Transverse colon (tissue), 4 donors: Measurements from ENCODE around the gene MED25. TPM values are rescaled to one million over a fixed set of nuclear protein-coding genes. Genes with fewer than 3 reads are reported as not detected.

ENCODE experiments used
- DNase-seq: peaks from one replicate; pipeline ENCODE4 v3.0.0-alpha.2; 2019
- H3K27ac ChIP-seq, 4 donors: fragments of 200-600 bp; sonication (generic); 2 replicates each; pipeline ENCODE4 v1.5.1; 2016 to 2018; ENCODE audit warnings: inconsistent platforms in 4 of 4
- H3K27me3 ChIP-seq: fragments of 200-600 bp; sonication (generic); 2 replicates; pipeline ENCODE4 v1.5.1; 2017; ENCODE audit warnings: inconsistent platforms
- H3K36me3 ChIP-seq, 4 donors: fragments of 200-600 bp; sonication (generic); 2 replicates each; pipeline ENCODE4 v1.5.1; 2017 to 2019; ENCODE audit warnings: inconsistent platforms in 4 of 4
- H3K4me1 ChIP-seq, 4 donors: fragments of 200-600 bp; sonication (generic); 2 replicates each; pipeline ENCODE4 v1.5.1; 2017 to 2020; ENCODE audit warnings: inconsistent platforms in 4 of 4
- H3K4me3 ChIP-seq, 4 donors: fragments of 200-600 bp; sonication (generic); 1 replicate in 1 of 4; 2 replicates in 3 of 4; pipeline versions ENCODE4 v1.5.1 to v1.6.1; 2017 to 2019; ENCODE audit warnings: inconsistent platforms in 4 of 4
- H3K9me3 ChIP-seq, 2 donors: fragments of 200-600 bp; sonication (generic); 2 replicates each; pipeline ENCODE4 v1.5.1; 2017 to 2019; ENCODE audit warnings: inconsistent platforms in 2 of 2
- CTCF ChIP-seq, 5 experiments: fragments of 200-600 bp in 3 of 5; fragments of 450-650 bp in 2 of 5; sonication (generic) in 3 of 5; IDR thresholded peaks; 1 replicate in 2 of 5; 2 replicates in 3 of 5; pipeline ENCODE4 v1.5.1; 2016 to 2017; ENCODE audit warnings: antibody characterized with exemption in 5 of 5, inconsistent platforms in 3 of 5, mild to moderate bottlenecking in 2 of 5, moderate library complexity in 1 of 5
- EP300 ChIP-seq: sonication (generic); formaldehyde crosslinking; IDR thresholded peaks from one replicate; pipeline ENCODE4 v1.6.1; 2017; ENCODE audit warnings: antibody characterized with exemption, low read depth
- POLR2A ChIP-seq: fragments of 450-650 bp; IDR thresholded peaks from one replicate; pipeline ENCODE4 v1.6.1; 2016; ENCODE audit warnings: antibody characterized with exemption, mild to moderate bottlenecking, moderate library complexity
- POLR2AphosphoS5 ChIP-seq, 3 donors: sonication (generic); formaldehyde crosslinking; IDR thresholded peaks; one replicate each; pipeline ENCODE4 v1.6.1; 2016; ENCODE audit warnings: antibody characterized with exemption in 3 of 3
- WGBS, 2 donors: methylation state at CpG; one replicate each; pipeline ENCODE4 v1.1.5; 2018; ENCODE audit warnings: low coverage in 1 of 2; 5-methylcytosine and 5-hydroxymethylcytosine counted together
- in situ Hi-C, 4 donors: fragments of 200-750 bp; cut with MboI; loops; one replicate each; pipeline versions ENCODE4 v1.15.0 to v1.15.1; 2017; ENCODE audit warnings: low sequenced_read_pairs in 3 of 4, low pct_ligation_motif_present in 1 of 4, low pct_unique_long_range_greater_than_20kb in 1 of 4
- intact Hi-C: fragments of 100-400 bp; cut with DNase I; formaldehyde crosslinking; loops from one replicate; pipeline ENCODE4 v1.15.1; 2023; ENCODE audit warnings: low total_unique reads
- total RNA-seq, 4 donors: library from RNA; depleted of rRNA; stranded (reverse); fragments of >200 nt; gene quantifications; one replicate each; pipeline ENCODE4 v1.1.0, GENCODE V29; 2016

The MED25 gene
- total RNA-seq, 4 donors from 2014 or later: 26.9 to 46.6 (median 38.7) TPM

- in situ Hi-C loops: no loop called here
- H3K36me3 ChIP-seq: peaks cover 0 to 18% (median 7%) of the 10 kb centered on the region in 4 donors
Observed at GRCh38 chr19:49837425-49837824, 19.3 kb downstream of the MED25 start.

GRCh38 chr19:49838885-49839588 lies 20.9 kb downstream of the MED25 start:
- TF ChIP-seq EP300 (no peak), POLR2AphosphoS5 (IDR thresholded peaks at IDR 0.05) (no peak)
- peak overlapping the region in 2 of 4 donors; percentile 24 to 43 for H3K27ac ChIP-seq

More at GRCh38 chr19:49837425-49837824, 19.3 kb downstream of the MED25 start:
- WGBS, 2 donors: 96% methylated on average over 9 of the region's 9 CpGs; no CpG with 5 or more reads in 1 of the 2 donors
- H3K27ac ChIP-seq: no peak overlapping the region
- no peak for DNase-seq
- H3K4me3 ChIP-seq: no peak overlapping the region
- no peaks in the 10 kb centered on the region for H3K27me3 ChIP-seq
- TF ChIP-seq EP300 (no peak), POLR2AphosphoS5 (IDR thresholded peaks at IDR 0.05) (no peak), CTCF (IDR thresholded peaks at IDR 0.05) (no peak), POLR2A (no peak)
- intact Hi-C loops: no loop called here
- H3K4me1 ChIP-seq: no peaks in the 10 kb centered on the region
- no peaks in the 10 kb centered on the region for H3K9me3 ChIP-seq

GRCh38 chr19:49839713-49840112 lies 21.6 kb downstream of the MED25 start:
- Histone ChIP-seq H3K36me3 (peaks cover 0 to 8% (median 3%) of the 10 kb centered on the region in 4 donors), H3K27me3 (no peaks in the 10 kb centered on the region), H3K4me1 (no peaks in the 10 kb centered on the region), H3K9me3 (no peaks in the 10 kb centered on the region), H3K4me3 (no peak overlapping the region), H3K27ac (peak overlapping the region in 3 of 4 donors; percentile 24 to 43 (median 26))
- TF ChIP-seq POLR2A (no peak), CTCF (IDR thresholded peaks at IDR 0.05) (no peak), EP300 (no peak), POLR2AphosphoS5 (IDR thresholded peaks at IDR 0.05) (no peak)
- in situ Hi-C loops (no loop called here), intact Hi-C loops (no loop called here)
- 86 to 87% methylated on average over 2 to 11 of the region's 11 CpGs for WGBS, 2 donors
- DNase-seq: no peak

More at GRCh38 chr19:49838885-49839588, 20.9 kb downstream of the MED25 start:
- Histone ChIP-seq H3K36me3 (peaks cover 0 to 13% (median 3%) of the 10 kb centered on the region in 4 donors), H3K4me1 (no peaks in the 10 kb centered on the region), H3K9me3 (no peaks in the 10 kb centered on the region), H3K27me3 (no peaks in the 10 kb centered on the region), H3K4me3 (no peak overlapping the region)
- in situ Hi-C loops: no loop called here
- intact Hi-C loops: no loop called here
- DNase-seq: no peak
- 84 to 90% methylated on average over 8 to 18 of the region's 18 CpGs for WGBS, 2 donors

GRCh38 chr19:49840321-49840720 lies 22.2 kb downstream of the MED25 start:
- Histone ChIP-seq H3K4me1 (no peaks in the 10 kb centered on the region), H3K27ac (peak overlapping the region in 1 of 4 donors; percentile 43), H3K27me3 (no peaks in the 10 kb centered on the region), H3K36me3 (peaks cover 0 to 7% (median 2%) of the 10 kb centered on the region in 4 donors), H3K4me3 (no peak overlapping the region), H3K9me3 (no peaks in the 10 kb centered on the region)
- intact Hi-C loops (no loop called here), in situ Hi-C loops (no loop called here)
- TF ChIP-seq EP300 (no peak), POLR2AphosphoS5 (IDR thresholded peaks at IDR 0.05) (no peak), CTCF (IDR thresholded peaks at IDR 0.05) (no peak)
- 81 to 88% methylated on average over 5 to 11 of the region's 11 CpGs for WGBS, 2 donors
- DNase-seq: no peak
